GM18508 (cell line): ENCODE results near the gene CCNT1.
A peak's percentile ranks its signal among the peaks of the same experiment; 100 is the strongest.
"Not testable (repeated sequence)": the region's sequence is repeated elsewhere in the genome, so short reads cannot be mapped to it uniquely, and the experiment has no call there.

Experiments
- ATAC-seq: cut with Tn5 transposase; IDR thresholded peaks from one replicate; pipeline ENCODE4 v1.9.1; 2021; ENCODE audit warnings: moderate number of reproducible peaks; ENCODE audit not compliant: insufficient read depth, unreplicated experiment

CCNT1 gene

DNA sequence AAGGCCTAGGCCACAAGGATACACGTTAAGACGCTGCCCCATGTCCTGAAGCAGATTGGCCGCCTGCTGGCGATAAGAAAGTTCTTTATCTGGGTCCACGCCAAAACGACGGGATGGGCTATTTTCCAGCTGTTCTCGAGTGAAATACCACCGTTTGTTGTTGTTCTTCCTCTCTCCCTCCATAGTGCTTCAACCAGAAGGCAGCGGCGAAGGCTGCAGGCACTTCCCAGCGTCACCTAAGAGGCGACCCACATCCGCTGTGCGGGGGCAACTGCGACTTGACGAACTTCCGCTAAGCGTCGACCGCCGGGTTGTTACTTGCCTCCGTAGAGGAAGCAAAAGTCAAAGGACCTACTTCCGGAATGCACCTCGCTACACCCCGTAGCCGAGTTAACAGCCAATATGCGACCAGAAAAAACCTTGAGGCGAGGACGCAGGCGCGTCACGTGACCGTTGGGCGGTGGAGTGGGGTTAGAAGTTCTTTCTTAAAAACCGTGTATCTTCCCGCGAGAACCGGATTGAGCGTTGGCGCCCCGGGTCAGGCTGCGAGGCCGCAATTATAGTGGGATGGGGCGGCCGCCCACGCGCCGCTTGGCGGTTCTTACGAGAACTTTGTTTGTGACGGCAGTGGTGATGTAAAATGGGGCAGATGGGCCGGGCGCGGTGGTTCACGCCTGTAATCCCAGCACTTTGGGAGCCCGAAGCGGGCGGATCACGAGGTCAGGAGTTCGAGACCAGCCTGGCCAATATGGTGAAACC, at the start of gene CCNT1:
Gene CCNT1 (minus strand): TSS at position 215 of the 759 bp plus-strand sequence. CDS start 32 bp downstream, at position 183.
- ATAC-seq = peak; percentile 93

DNA sequence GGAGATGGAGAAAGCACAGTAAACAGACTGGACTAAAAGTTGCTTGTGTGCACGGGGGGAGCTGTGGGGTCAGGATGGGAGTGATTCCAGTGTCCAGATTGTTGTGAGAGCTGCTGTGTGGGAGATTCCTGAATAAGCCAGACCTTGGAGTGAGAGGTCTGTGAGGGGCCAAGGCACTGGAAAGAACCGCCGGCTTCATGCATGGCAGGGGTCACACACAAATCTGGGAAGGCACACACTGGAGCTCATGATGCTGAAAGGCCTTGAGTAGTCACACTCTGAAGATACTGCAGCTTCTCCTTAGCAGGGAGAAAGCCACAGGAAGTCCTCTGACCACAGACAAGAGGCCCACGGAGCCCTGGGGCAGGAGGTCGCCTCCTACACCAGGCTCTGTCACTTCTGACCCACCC, 49.3 kb upstream of the CCNT1 start:
- ATAC-seq = no peak

DNA sequence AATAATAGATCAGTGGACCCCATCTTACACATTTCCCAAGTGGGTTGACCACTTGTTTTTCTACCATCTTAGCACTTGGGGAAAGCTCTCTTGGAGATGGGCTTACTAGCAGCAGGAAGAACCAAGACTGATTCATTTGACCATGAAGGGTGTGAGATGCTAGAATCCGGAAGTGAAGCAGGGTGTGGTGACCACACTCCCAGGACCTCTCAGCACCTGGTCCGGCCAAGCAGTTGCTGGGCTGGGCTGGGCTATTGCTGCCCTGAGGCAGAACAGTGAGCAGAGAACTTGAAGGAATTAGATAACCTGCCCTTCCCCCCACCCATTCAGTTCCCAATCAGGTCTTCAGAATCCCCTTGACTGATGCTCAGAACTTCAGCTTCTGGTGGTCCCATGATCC, 48.0 kb upstream of the CCNT1 start:
- ATAC-seq = no peak

DNA sequence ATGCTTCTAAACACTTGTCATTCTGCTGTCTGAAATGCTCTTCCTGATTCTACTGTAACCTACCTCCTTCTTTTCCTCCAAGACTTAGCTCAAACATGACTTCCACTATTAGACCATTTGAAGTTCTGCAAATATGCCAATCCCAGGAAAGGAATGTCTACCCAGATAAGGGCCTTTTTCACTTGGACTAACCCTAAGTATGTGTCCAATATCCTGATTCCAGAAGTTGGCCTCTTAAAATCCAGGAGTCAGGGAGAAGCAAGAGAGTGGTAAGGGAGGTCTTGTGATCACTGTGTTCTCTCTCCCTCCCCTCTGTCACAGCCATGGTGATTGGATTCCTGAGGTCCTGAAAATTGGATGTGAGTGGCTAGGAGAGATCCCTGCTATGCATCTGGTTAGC, 42.2 kb upstream of the CCNT1 start:
- no peak for ATAC-seq

DNA sequence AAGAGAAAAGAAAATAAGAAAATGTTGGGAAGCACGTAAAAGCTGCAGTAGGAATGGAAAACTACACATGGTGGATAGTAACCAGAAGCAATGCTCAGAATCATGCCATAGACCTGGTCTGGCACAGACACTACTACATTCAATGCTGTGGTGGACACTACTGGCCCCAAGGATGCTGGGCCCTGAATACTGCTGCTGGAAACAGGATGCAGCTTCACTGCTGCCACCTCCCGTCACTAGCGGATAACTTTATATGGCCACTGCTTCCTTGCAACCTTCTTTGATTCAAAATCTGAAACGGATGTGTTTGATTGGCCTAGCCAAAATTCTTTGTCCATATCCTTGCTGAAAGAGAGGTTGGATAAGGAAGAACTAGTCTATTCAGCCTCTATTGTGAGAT, 41.7 kb upstream of the CCNT1 start:
- no peak for ATAC-seq

DNA sequence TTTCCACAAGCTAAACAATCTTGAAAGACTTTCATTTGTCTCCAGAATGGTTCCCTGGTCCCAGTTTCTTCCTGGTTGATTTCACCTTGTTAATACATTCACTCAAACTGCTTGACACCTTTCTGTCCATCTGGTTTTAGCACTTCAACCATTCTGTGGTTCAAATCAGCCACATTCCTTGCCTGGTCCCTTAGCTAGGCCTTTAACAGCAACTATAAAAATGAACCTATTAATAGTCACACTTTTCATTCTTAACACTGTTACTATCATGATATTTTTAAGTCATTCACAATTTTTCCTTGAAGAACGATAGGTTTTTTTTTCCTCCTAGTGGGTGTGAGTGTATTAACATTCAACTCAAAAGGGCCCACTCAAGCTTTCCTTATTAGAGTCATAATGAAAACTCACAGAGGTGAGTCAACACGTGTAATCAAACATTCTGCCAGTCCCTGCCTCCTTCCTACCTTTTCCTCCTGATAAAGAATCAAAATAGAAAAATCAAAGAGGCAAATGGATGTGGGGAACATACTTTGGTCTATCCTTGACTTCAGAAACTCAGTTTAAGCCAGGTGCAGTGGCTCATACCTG, 34.4 kb upstream of the CCNT1 start:
- ATAC-seq = no peak

DNA sequence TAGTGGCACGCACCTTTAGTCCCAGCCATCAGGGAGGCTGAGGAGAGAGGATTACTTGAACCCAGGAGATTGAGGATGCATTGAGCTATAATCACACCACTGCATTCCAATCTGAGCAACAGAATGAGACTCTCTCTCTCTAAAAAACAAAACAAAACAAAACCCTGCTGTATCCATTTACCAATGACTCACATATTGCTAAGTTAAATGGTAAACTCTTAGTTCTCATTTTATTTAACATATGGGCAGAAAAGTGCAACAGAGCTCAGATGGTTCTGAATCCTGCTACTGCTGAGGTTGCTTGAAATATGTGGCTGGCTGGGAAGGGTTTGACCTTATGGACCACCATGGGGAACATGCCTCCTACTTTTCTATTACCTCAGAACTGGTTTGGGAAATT, 33.7 kb upstream of the CCNT1 start:
- no peak for ATAC-seq

DNA sequence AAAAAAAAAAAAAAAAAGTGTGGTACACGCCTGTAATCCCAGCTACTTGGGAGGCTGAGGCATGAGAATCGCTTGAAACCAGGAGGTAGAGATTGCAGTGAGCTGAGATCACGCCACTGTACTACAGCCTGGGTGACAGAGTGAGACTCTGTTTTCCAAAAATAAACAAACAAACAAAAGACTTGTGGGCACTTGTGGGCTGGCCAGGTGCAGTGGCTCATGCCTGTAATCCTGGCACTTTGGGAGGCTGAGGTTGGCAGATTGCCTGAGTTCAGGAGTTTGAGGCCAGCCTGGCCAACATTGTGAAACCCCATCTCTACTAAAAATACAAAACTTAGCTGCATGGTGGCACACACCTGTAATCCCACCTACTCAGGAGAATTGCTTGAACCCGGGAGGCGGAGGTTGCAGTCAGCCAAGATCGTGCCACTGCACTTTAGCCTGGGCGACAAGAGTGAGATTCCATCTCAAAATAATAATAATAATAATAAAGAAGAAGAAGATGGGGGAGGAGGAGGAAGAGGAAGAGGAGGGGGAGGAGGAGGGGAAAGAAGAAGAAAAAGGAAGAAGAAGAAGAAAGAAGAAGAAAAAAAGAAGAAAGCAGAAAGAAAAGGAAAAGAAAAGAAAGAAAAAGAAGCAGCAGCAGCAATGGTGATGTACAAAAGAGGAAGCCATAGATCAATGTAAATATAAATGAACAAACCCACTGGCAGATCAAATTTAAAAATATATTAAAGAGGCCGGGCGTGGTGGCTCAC, 27.9 kb upstream of the CCNT1 start:
- no peak for ATAC-seq

DNA sequence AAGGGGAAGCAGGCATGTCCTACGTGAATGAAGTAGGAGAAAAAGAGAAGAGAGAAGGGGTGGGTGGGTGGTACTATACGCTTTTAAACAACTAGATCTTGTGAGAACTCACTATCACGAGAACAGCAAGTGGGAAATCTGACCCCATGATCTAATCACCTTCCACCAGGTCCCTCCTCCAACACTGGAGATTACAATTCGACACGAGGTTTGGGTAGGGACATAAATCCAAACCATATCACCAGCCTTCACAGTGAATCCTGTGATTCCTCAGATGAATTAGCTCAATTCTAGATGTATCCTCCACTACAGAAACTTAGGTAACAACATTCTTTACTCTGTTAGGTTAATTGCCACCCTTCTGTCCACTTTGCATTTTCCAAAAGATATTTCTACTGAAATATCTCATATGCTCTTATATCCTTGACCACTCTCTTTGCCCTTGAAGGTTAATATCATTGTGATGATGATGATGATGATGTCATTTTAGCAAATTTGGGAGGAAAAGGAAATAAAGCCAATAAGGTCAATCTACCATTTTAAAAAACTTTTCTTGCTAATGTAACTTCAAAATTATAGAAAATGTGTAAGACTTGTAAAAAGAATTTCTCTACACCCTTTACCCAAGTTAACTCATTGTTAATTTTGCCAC, 23.2 kb upstream of the CCNT1 start:
- ATAC-seq = no peak

DNA sequence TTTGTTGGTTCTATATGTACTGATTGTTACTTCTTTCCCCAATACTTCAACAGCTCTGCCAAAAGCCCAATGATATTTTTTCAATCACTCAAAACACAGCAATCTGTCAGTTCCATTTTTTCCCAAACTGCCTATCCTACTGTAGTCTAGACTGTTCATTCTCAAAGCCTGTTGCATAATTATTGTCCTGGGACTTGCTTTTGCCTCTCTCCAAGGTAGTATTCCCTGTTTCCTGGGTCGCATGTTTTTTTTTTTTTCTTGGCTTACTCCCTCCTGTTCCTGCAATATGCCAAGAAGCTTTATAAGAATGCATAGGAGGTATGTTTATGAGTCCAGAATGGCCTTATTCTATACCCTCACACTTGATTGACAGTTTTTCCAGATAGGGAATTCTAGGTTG, 19.9 kb upstream of the CCNT1 start:
- no peak for ATAC-seq

DNA sequence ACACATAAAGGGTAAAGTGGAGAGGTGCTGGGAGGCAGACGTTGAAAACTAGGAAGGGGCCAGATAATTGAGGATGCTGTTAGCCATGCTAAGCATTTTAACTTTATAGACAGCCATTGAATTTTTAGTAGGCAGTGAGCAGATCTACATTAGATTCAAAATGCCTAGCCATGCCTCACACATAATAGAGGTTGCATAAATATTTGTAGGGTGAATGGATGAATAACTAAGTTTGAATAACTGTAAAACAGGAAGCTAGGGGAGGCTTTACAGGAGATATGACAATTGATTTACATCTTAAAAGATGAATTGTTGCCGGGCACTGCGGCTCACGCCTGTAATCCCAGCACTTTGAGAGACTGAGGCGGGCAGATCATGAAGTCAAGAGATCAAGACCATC, 12.3 kb upstream of the CCNT1 start:
- no peak for ATAC-seq

DNA sequence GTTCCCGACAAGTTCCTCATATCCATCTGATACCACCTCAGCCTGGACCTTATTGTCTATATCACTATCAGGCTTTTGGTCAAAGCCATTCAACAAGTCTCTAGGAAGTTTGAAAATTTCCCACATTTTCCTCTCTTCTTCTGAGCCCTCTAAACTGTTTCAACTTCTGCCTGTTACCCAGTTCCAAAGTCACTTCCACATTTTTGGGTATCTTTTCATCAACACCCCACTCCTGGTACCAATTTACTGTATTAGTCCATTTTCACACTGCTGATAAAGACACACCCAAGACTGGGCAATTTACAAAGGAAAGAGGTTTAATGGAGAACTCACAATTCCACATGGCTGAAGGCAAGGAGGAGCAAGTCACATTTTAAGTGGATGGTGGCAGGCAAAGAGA, 4.2 kb upstream of the CCNT1 start:
- not testable (repeated sequence) for ATAC-seq

DNA sequence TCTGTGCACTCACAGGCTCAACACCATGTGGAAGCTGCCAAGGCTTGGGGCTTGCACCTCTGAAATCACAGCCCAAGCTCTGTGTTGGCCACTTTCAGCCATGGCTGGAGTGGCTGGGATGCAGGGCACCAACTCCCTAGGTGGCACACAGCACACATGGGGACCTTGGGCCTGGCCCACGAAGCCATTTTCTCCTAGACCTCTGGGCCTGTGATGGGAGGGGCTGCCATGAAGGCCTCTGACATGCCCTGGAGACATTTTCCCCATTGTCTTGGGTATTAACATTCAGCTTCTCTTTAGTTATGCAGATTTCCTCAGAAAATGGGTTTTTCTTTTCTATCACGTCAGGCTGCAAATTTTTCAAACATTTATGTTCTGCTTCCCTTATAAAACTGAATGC, 3.7 kb upstream of the CCNT1 start:
- ATAC-seq = not testable (repeated sequence)

DNA sequence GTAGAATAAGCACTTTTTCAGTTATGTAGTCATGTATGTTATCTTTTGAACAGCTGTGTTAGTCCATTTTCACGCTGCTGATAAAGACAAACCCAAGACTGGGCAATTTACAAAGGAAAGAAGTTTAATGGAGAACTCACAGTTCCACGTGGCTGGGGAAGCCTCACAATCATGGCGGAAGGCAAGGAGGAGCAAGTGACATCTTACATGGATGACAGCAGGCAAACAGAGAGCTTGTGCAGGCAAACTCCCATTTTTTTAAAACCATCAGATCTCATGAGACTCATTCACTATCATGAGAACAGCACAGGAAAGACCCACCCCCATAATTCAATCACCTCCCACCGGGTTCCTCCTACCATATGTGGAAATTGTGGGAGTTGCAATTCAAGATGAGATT, 2.5 kb upstream of the CCNT1 start:
- ATAC-seq = not testable (repeated sequence)

DNA sequence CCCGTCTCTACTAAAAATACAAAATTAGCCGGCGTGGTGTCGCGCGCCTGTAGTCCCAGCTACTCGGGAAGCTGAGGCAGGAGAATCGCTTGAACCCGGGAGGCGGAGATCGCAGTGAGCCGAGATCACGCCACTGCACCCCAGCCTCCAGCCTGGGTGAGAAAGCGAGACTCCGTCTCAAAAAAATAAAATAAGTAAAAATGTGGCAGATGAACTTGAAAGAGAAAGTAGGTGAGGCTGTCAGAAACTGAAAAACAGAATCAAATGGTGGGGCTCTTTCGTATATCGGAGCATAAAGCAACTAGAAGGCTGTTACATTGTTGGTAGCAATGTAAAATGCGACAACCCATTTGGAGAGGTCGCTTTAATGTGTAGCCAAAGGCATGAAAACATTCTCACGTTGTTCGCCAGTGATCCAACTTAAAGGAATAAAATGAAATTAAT, 767 bp upstream of the CCNT1 start:
- no peak for ATAC-seq

DNA sequence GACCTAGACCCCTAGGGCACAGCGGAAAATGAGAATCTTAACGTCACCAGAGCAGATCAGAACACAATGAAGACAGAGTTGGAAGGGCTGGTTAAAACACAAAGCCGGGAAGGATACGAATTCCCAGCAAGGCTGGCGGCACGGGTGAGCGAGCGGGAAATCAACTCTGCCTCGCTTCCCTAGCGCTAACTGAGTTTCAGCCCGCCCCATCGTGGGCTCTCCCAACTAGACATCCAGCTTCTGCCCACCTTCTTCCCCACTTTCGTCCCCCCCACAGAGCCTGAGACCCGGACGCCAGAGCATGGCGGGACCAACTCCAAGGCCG, 377 bp downstream of the CCNT1 start:
- no peak for ATAC-seq

DNA sequence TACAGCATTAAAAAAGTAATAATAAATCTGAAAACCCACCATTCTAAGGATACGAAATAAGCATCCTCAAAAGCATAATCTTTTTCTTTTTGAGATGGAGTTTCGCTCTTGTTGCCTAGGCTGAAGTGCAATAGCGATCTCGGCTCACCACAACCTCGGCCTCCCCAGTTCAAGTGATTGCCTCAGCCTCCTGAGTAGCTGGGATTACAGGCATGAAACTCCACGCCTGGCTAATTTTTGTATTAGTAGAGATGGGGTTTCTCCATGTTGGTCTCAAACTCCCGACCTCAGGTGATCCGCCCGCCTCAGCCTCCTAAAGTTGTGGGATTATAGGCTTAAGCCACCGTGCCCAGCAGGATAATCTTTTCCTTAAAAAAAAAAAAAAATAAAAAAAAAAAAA, 4.3 kb downstream of the CCNT1 start:
- no peak for ATAC-seq

DNA sequence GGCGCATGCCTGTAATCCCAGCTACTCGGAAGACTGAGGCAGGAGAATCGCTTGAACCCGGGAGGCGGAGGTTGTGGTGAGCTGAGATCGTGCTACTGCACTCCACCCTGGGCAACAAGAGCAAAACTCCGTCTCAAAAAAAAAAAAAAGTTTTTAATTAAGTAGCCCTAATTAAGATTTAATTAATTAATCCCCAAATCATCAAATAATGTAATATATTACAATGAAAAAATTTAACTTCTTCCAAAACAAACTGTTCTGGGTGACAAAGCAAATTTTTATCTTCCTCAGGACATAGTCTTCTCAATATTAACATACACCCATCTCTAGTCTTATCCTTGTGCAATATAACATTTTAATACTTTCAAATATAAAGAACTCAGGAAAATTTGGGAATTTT, 17.7 kb downstream of the CCNT1 start:
- not testable (repeated sequence) for ATAC-seq

DNA sequence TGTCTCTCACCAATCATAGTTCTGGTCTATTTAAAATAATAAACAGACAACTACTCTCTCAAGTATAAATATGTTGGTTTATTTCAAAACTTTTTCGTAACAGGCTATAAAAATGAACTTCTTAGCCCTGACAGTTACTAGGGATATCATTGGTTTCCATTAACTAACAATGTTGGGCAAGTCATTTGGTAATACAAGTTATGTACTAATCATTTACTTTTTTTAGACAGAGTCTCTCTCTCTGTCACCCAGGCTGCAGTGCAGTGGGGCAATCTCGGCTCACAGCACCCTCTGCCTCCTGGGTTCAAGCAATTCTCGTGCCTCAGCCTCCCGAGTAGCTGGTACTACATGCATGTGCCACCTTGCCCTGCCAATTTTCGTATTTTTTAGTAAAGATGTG, 19.9 kb downstream of the CCNT1 start:
- no peak for ATAC-seq

DNA sequence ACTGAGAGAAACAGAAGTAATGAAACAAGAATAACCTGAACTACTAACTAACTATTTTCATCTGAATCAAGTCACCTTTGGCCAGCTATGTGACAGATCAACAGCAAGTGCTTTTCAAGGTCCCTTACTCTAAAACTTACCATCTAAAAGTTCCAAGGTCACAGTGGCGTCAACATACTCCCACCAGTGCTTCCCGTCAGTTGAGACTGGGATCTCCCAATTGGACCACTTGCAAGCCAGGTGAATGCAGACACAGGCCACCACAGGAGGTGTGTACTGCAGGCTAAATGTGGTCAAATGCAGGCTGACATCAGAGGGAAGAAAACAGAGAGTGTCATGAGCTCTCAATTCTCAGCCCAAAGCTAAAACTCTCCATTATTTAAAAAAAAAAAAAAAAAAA, 20.6 kb downstream of the CCNT1 start:
- no peak for ATAC-seq

DNA sequence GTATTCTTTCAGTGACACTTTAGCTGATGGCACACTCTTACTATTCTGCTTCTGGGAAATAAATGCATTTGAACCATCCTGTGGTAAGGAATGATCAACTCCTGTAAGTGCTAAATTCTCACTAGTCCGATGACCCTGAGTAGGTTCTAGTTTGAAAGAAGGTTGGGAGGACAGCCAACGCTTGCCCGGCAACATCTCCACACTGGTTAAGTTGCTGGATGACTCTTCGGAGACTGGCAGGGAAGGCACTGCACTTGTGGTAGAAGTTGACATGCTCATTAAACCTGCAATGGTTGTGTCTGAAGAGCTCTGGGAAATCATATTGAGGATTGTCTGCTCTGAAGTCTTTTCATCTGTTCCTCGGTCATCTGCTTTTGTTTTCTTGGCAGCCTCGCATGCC, 22.5 kb downstream of the CCNT1 start:
- no peak for ATAC-seq
